ENCODE data around the gene SRBD1.

- TF ChIP-seq CTCF (IDR thresholded peaks at IDR 0.05) (no peak), POLR2A (IDR thresholded peaks at IDR 0.05; ENCODE audit: low read depth) (no peak), EP300 (IDR thresholded peaks at IDR 0.05) (no peak), POLR2AphosphoS5 (IDR thresholded peaks at IDR 0.05) (no peak)
Observed at GRCh38 chr2:45345331-45346234, 265.5 kb downstream of the SRBD1 start.

Data from esophagus muscularis mucosa (tissue), 4 donors.